K562 (cell line): Measurements from ENCODE around the gene HMCN1.

Experiments
- ASH1L ChIP-seq: fragments of 450-650 bp; IDR thresholded peaks from 2 replicates; pipeline ENCODE4 v1.6.1; 2018; ENCODE audit warnings: borderline replicate concordance, mild to moderate bottlenecking, low read depth; ENCODE audit not compliant: partially characterized antibody
- CBX8 ChIP-seq: fragments of 200-600 bp; sonication (generic); IDR thresholded peaks from 2 replicates; pipeline ENCODE4 v1.6.1; 2012; ENCODE audit warnings: borderline replicate concordance, mixed run types, low read depth, mild to moderate bottlenecking, moderate library complexity, mixed read lengths, low read length, control low read depth, inconsistent platforms; ENCODE audit not compliant: poor library complexity, severe bottlenecking; ENCODE audit errors: extremely low read depth
- CTCF ChIP-seq, 3 experiments: IDR thresholded peaks in 2 of 3; conservative IDR thresholded peaks in 1 of 3; 2 replicates each; pipeline ENCODE4 v1.5.1; 2011 to 2012; ENCODE audit warnings: low read length in 3 of 3, mild to moderate bottlenecking in 3 of 3, control low read depth in 2 of 3, improper control_type of control experiment in 1 of 3, inconsistent platforms in 1 of 3, low read depth in 1 of 3, mixed read lengths in 1 of 3, moderate library complexity in 1 of 3; ENCODE audit not compliant: insufficient read depth in 2 of 3
- GABPA ChIP-seq: fragments of 200-800 bp; sonication (Bioruptor generic); conservative IDR thresholded peaks from 2 replicates; pipeline ENCODE4 v1.6.1; 2016; ENCODE audit warnings: low read depth, missing genetic modification characterization, missing compliant biosample characterization
- MYNN ChIP-seq, 2 experiments: sonication (generic); formaldehyde crosslinking in 1 of 2; IDR thresholded peaks; 2 replicates each; pipeline versions ENCODE4 v1.5.0 to v1.6.1; 2016 to 2020; ENCODE audit warnings: antibody characterized with exemption in 1 of 2, missing genetic modification reagents in 1 of 2
- SPI1 ChIP-seq: IDR thresholded peaks from 2 replicates; pipeline ENCODE4 v1.6.1; 2011; ENCODE audit warnings: low read depth, low read length, control low read depth, borderline replicate concordance
- USF1 ChIP-seq: sonication (generic); formaldehyde crosslinking; IDR thresholded peaks from 2 replicates; pipeline ENCODE4 v1.9.0; 2022; ENCODE audit warnings: mild to moderate bottlenecking, missing genetic modification reagents
- ZNF586 ChIP-seq: fragments of 450-650 bp; formaldehyde crosslinking; conservative IDR thresholded peaks from 2 replicates; pipeline ENCODE4 v1.4.0; 2020; ENCODE audit warnings: mild to moderate bottlenecking, moderate library complexity

- no peak for TF ChIP-seq ZNF586
- no peak for TF ChIP-seq USF1 (CRISPR knock-in tag)
- no peak for TF ChIP-seq SPI1
- TF ChIP-seq MYNN (IDR thresholded peaks at IDR 0.05) = no peak
- TF ChIP-seq MYNN (CRISPR knock-in tag; IDR thresholded peaks at IDR 0.05) = no peak
- TF ChIP-seq GABPA (tag) = no peak
- no peak for TF ChIP-seq ASH1L
- no peak for TF ChIP-seq CBX8
- no peak for TF ChIP-seq CTCF (IDR thresholded peaks at IDR 0.05 in 2 of 3, conservative IDR thresholded peaks at IDR 0.05 in 1 of 3; ENCODE audit: insufficient read depth in 2 of 3, low read depth in 1 of 3, low read length in 3 of 3)
Observed at GRCh38 chr1:185860859-185861258, 126.7 kb downstream of the HMCN1 start.
